Measurements from ENCODE around the gene AK3. TPM values are rescaled to one million over a fixed set of nuclear protein-coding genes. Genes with fewer than 3 reads are reported as not detected.
A peak's percentile ranks its signal among the peaks of the same experiment; 100 is the strongest.

The AK3 gene
- total and polyA plus RNA-seq, 2 experiments from 2014 or later: 105 to 114 TPM

DNA sequence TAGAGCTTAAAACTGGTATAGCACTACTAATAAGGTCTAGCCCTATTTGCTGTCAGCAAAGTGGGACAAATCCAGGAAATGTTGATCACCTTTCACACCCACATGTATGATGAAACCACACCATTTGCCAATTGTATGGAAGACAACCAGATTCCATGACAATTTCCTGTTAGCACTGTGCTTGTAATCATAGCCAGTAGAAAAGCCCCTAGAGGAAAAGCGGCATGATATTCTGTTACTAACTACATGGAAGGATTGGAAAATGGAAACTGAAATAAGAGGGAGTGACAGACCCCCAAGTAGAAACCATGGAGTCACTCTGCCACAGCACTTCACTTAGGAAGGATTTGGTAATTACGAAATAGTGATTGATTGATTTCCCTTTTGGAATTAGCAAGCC, 75.6 kb downstream of the AK3 start:
- no peak overlapping the region for H3K4me3 ChIP-seq
- H3K27me3 ChIP-seq: peaks cover 7% of the 10 kb centered on the region

DNA sequence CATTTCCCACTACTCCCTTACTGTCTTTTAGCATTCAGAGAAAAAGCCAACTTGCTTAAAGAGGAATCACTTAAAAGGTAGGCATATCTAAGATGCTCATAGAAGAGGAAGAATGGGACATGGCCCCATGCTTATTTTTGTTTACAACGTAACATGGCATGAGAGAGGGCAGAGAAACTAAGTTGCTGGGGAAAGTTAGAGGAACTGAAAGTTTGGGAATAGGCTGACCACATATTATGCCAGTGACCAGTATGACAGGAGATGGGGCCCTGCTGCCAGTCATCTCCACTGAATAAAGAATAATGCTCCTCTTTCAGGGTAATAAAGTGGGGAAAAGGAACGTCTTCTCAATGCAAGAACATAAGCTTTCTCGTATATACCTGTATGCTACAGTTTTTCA, 77.0 kb downstream of the AK3 start:
- no peak overlapping the region for H3K4me3 ChIP-seq
- TF ChIP-seq, protein P1, sequence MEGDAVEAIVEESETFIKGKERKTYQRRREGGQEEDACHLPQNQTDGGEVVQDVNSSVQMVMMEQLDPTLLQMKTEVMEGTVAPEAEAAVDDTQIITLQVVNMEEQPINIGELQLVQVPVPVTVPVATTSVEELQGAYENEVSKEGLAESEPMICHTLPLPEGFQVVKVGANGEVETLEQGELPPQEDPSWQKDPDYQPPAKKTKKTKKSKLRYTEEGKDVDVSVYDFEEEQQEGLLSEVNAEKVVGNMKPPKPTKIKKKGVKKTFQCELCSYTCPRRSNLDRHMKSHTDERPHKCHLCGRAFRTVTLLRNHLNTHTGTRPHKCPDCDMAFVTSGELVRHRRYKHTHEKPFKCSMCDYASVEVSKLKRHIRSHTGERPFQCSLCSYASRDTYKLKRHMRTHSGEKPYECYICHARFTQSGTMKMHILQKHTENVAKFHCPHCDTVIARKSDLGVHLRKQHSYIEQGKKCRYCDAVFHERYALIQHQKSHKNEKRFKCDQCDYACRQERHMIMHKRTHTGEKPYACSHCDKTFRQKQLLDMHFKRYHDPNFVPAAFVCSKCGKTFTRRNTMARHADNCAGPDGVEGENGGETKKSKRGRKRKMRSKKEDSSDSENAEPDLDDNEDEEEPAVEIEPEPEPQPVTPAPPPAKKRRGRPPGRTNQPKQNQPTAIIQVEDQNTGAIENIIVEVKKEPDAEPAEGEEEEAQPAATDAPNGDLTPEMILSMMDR (IDR thresholded peaks at IDR 0.05; ENCODE audit: low read depth, low read length): no peak
- H3K9me3 ChIP-seq (ENCODE audit: low read depth): no peaks in the 10 kb centered on the region
- no peak for DNase-seq (ENCODE audit: low read depth in 1 of 2, low spot score in 1 of 2)
- peaks cover 11% of the 10 kb centered on the region for H3K4me1 ChIP-seq (ENCODE audit: low read depth)
- H3K27me3 ChIP-seq: peaks cover 7% of the 10 kb centered on the region
- no peaks in the 10 kb centered on the region for H3K36me3 ChIP-seq
- no peak overlapping the region for H3K27ac ChIP-seq

More for the DNA sequence above, 75.6 kb downstream of the AK3 start:
- H3K9me3 ChIP-seq (ENCODE audit: low read depth): no peaks in the 10 kb centered on the region
- no peak overlapping the region for H3K27ac ChIP-seq
- peak in 1 of 2 donors; percentile 75 for DNase-seq (ENCODE audit: low read depth in 1 of 2, low spot score in 1 of 2)
- H3K4me1 ChIP-seq (ENCODE audit: low read depth): peaks cover 11% of the 10 kb centered on the region
- TF ChIP-seq, protein P1 (IDR thresholded peaks at IDR 0.05; ENCODE audit: low read depth, low read length): no peak
- no peaks in the 10 kb centered on the region for H3K36me3 ChIP-seq

DNA sequence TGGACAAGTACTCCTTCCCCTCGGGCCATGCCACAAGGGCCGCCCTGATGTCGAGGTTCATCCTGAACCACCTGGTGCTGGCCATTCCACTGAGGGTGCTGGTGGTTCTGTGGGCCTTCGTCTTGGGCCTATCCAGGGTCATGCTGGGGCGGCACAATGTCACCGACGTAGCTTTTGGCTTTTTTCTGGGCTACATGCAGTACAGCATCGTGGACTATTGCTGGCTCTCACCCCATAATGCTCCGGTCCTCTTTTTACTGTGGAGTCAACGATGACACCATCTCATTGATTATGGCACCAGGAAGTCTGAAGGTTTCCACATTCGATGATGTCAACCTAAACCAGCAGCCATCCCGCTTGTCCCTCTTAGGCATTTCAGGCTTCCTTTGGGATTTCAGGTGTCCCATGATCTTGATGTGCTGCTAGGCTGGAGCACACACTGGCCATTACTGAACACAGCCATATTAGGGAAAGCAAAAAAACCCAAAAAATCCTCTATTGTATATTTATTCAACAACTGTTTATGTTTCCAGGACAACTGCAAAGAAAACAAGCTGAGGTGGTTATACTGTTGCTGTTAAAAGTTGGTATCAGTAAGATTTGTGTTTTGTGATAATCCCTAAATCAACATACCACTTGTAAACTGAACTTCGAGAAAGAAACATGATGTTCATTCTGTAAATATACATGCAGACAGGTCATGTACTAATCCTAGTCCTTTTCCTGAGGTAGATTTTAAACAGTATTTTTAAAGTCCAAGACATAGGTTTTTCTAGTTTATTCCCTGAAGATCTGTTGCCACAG, 77.8 kb downstream of the AK3 start:
- peaks cover 11% of the 10 kb centered on the region for H3K4me1 ChIP-seq (ENCODE audit: low read depth)
- H3K9me3 ChIP-seq (ENCODE audit: low read depth): no peaks in the 10 kb centered on the region
- DNase-seq (ENCODE audit: low read depth in 1 of 2, low spot score in 1 of 2): no peak
- TF ChIP-seq, protein P1 (IDR thresholded peaks at IDR 0.05; ENCODE audit: low read depth, low read length): no peak
- H3K27me3 ChIP-seq: peaks cover 7% of the 10 kb centered on the region
- peak overlapping the region; percentile 87 for H3K4me3 ChIP-seq
- no peak overlapping the region for H3K27ac ChIP-seq
- no peaks in the 10 kb centered on the region for H3K36me3 ChIP-seq

DNA sequence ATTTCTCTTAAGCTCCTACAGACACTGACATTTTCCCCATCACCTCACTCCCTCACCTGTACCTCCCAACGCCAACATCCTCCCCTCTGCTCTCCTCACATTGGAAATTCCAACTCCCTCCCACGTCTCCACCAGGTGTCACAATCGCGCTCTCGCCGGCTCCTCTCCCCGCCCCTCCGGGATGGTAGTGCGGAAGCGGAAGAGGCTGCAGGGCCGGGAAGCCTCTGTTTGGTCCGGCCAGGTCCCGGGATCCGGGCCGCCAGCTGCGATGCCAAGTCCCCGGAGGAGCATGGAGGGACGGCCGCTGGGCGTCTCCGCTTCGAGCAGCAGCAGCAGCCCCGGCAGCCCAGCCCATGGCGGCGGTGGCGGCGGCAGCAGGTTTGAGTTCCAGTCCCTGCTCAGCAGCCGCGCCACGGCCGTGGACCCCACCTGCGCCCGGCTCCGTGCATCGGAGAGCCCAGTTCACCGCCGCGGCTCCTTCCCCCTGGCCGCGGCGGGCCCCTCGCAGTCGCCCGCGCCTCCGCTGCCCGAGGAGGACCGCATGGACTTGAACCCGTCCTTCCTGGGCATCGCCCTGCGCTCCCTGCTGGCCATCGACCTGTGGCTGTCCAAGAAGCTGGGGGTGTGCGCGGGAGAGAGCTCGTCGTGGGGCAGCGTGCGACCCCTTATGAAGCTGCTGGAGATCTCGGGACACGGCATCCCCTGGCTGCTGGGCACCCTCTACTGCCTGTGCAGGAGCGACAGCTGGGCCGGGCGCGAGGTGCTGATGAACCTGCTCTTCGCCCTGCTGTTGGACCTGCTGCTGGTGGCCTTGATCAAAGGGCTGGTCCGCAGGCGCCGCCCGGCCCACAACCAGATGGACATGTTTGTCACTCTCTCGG, 78.7 kb downstream of the AK3 start, which contains the start of gene PLPP6:
Gene PLPP6, plus strand, starts transcription at position 187 of the 881 bp plus-strand sequence. Its CDS starts 82 bp downstream, at position 269.
- TF ChIP-seq, protein P1 (IDR thresholded peaks at IDR 0.05; ENCODE audit: low read depth, low read length): peak; percentile 47
- H3K27ac ChIP-seq: peak within 1 kb of the TSS; percentile 15
- DNase-seq (ENCODE audit: low read depth in 1 of 2, low spot score in 1 of 2): peak; percentile 86 to 91

DNA sequence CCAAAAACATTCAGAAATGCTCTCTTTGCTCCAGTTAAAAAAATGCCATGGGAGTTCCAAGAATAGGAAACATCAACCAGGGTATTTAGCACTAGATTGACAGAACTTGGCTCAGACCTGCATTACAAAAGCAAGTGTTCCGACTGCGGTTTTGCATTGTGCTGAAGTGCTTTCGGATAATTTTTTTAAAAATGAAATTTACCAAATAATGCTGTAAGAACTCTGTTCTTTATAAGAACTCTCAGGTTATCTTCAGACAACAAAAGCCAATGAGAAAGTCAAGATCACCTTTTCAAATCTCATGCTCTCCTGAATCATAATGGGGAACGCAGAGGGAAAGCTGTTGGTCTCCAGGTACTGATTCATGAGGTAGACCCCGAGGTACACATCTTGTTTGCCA, 79.4 kb downstream of the AK3 start:
- Histone ChIP-seq H3K4me3 (peak overlapping the region; percentile 87), H3K27ac (no peak overlapping the region), H3K4me1 (ENCODE audit: low read depth) (peaks cover 11% of the 10 kb centered on the region), H3K27me3 (no peaks in the 10 kb centered on the region), H3K9me3 (ENCODE audit: low read depth) (no peaks in the 10 kb centered on the region), H3K36me3 (no peaks in the 10 kb centered on the region)
- TF ChIP-seq, protein P1 (IDR thresholded peaks at IDR 0.05; ENCODE audit: low read depth, low read length): no peak
- peak in 1 of 2 donors; percentile 83 for DNase-seq (ENCODE audit: low read depth in 1 of 2, low spot score in 1 of 2)

More for the DNA sequence above, 78.7 kb downstream of the AK3 start, which contains the start of gene PLPP6:
- Histone ChIP-seq H3K4me3 (peak within 1 kb of the TSS; percentile 87), H3K4me1 (ENCODE audit: low read depth) (peaks cover 11% of the 10 kb centered on the region), H3K9me3 (ENCODE audit: low read depth) (no peaks in the 10 kb centered on the region), H3K36me3 (no peaks in the 10 kb centered on the region), H3K27me3 (no peaks in the 10 kb centered on the region)

All from cardiac muscle cell (in vitro differentiated cells and primary cell).